Type B pancreatic cell (in vitro differentiated cells): ENCODE measurements around the gene WDFY1. TPM values are rescaled to one million over a fixed set of nuclear protein-coding genes. Genes with fewer than 3 reads are reported as not detected.
A peak's percentile ranks its signal among the peaks of the same experiment; 100 is the strongest.

Source experiments
- DNase-seq: peaks from one replicate; pipeline ENCODE4 v3.0.0; 2021; ENCODE audit warnings: mixed read lengths; ENCODE audit not compliant: unreplicated experiment; ENCODE audit errors: extremely low spot score
- H3K27ac Mint-ChIP-seq: 2 replicates; pipeline ENCODE4 v1.8.0; 2021; ENCODE audit warnings: mild to moderate bottlenecking, mixed read lengths
- H3K27me3 Mint-ChIP-seq: 2 replicates; pipeline ENCODE4 v1.8.0; 2021; ENCODE audit warnings: mixed read lengths
- H3K36me3 Mint-ChIP-seq: 2 replicates; pipeline ENCODE4 v1.8.0; 2021; ENCODE audit warnings: mixed read lengths
- H3K4me1 Mint-ChIP-seq: one replicate; pipeline ENCODE4 v1.8.0; 2021; ENCODE audit warnings: mixed read lengths; ENCODE audit not compliant: unreplicated experiment
- H3K4me3 Mint-ChIP-seq: 2 replicates; pipeline ENCODE4 v1.8.0; 2021; ENCODE audit warnings: mild to moderate bottlenecking, mixed read lengths
- H3K9me3 Mint-ChIP-seq: 2 replicates; pipeline ENCODE4 v1.8.0; 2021; ENCODE audit warnings: mixed read lengths
- CTCF ChIP-seq: fragments of 200-600 bp; sonication (generic); conservative IDR thresholded peaks from 2 replicates; pipeline ENCODE4 v1.5.0; 2021; ENCODE audit warnings: antibody characterized with exemption, mild to moderate bottlenecking
- total RNA-seq: library from RNA; stranded (reverse); gene quantifications from 2 replicates; pipeline ENCODE4 v1.2.1, GENCODE V29; 2021; ENCODE audit warnings: low replicate concordance

The WDFY1 gene
- total RNA-seq, 1 donor from 2014 or later = 45.5 TPM

DNA sequence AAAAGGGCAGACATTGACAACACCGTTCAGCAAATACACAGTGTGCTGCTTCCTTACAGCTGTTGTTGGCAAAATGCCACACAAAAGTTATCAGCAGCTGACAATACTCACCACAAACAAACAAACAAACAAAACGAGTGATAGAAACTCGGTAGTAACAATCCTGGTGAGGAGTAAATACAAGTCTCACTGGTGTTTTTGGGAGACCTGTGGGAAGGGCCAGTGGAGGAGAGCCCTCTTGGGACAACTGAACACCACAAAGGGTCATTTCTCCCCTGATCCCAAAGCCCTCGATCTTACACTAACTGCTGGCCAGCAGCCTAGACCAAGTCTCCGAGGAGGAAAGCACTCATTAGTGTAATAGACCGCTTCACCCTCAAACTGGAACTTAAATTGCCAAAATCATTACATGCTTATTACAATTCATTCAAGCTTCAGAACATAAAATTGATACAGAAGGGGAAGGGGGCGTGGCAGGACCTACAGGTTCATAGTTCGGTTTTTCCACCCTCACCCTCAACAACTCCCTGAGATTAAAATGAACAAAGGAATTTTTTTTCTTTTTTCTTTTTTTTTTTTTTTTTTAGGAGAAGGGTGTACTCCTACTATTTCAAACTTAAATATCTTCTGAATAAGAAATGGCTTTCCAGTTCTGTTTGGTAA lies 112.8 kb downstream of the WDFY1 start:
- no peak for TF ChIP-seq CTCF
- Mint-ChIP-seq H3K9me3 (no peaks in the 10 kb centered on the region), H3K4me3 (peak overlapping the region; percentile 17), H3K27ac (no peak overlapping the region), H3K36me3 (no peaks in the 10 kb centered on the region), H3K4me1 (peaks cover 5% of the 10 kb centered on the region), H3K27me3 (peaks cover 10% of the 10 kb centered on the region)
- DNase-seq = no peak

- H3K27me3 Mint-ChIP-seq = no peaks in the 10 kb centered on the region
- peaks cover 4% of the 10 kb centered on the region for H3K9me3 Mint-ChIP-seq
- TF ChIP-seq CTCF = no peak
- no peaks in the 10 kb centered on the region for H3K4me1 Mint-ChIP-seq
- H3K4me3 Mint-ChIP-seq = no peak overlapping the region
- no peak for DNase-seq
- no peak overlapping the region for H3K27ac Mint-ChIP-seq
- no peaks in the 10 kb centered on the region for H3K36me3 Mint-ChIP-seq
Measured at GRCh38 chr2:223829128-223829527, 116.0 kb downstream of the WDFY1 start.

GRCh38 chr2:223828314-223828713 lies 116.8 kb downstream of the WDFY1 start:
- no peak overlapping the region for H3K4me3 Mint-ChIP-seq
- no peaks in the 10 kb centered on the region for H3K4me1 Mint-ChIP-seq
- H3K36me3 Mint-ChIP-seq = no peaks in the 10 kb centered on the region
- DNase-seq = no peak
- H3K27ac Mint-ChIP-seq = no peak overlapping the region
- peaks cover 4% of the 10 kb centered on the region for H3K9me3 Mint-ChIP-seq
- TF ChIP-seq CTCF = no peak
- H3K27me3 Mint-ChIP-seq = no peaks in the 10 kb centered on the region

GRCh38 chr2:223826995-223827394 lies 118.1 kb downstream of the WDFY1 start:
- Mint-ChIP-seq H3K9me3 (peaks cover 4% of the 10 kb centered on the region), H3K27me3 (no peaks in the 10 kb centered on the region)

More at GRCh38 chr2:223826995-223827394, 118.1 kb downstream of the WDFY1 start:
- DNase-seq = no peak
- H3K27ac Mint-ChIP-seq = no peak overlapping the region
- no peak for TF ChIP-seq CTCF
- H3K4me3 Mint-ChIP-seq = no peak overlapping the region
- H3K36me3 Mint-ChIP-seq = no peaks in the 10 kb centered on the region
- no peaks in the 10 kb centered on the region for H3K4me1 Mint-ChIP-seq

Other genes starting within 250 kb of the WDFY1 start
- 7.8 and 16.1 TPM in 2 replicates for gene AP1S3, start 107.8 kb downstream of the WDFY1 start, total RNA-seq
- gene MRPL44, start 12.1 kb upstream of the WDFY1 start, total RNA-seq = 27.4 and 29.2 TPM in 2 replicates
- 23.0 and 37.4 TPM in 2 replicates for gene SERPINE2, start 94.0 kb upstream of the WDFY1 start, total RNA-seq